Body of pancreas (tissue), 4 donors: ENCODE results near the gene PLEKHM2. TPM values are rescaled to one million over a fixed set of nuclear protein-coding genes. Genes with fewer than 3 reads are reported as not detected.

Experiments
- ATAC-seq: fragments of 150-250 bp; one replicate; pipeline ENCODE4 v1.9.1; 2016
- DNase-seq, 4 donors: peaks; one replicate each; pipeline ENCODE4 v3.0.0-alpha.2; 2019
- H3K27ac ChIP-seq, 4 donors: fragments of 200-600 bp; sonication (generic); 1 replicate in 3 of 4; 2 replicates in 1 of 4; pipeline versions ENCODE4 v1.5.1 to v1.6.1; 2016 to 2019; ENCODE audit warnings: mild to moderate bottlenecking in 1 of 4, mixed read lengths in 1 of 4, moderate library complexity in 1 of 4
- H3K27me3 ChIP-seq, 2 donors: fragments of 200-600 bp; sonication (generic); one replicate each; pipeline ENCODE4 v1.6.0; 2016; ENCODE audit warnings: mild to moderate bottlenecking in 1 of 2
- H3K36me3 ChIP-seq, 2 donors: fragments of 200-600 bp; sonication (generic); replicated peaks in 1 of 2; 2 replicates each; pipeline ENCODE4 v1.5.1; 2016; ENCODE audit warnings: low read depth in 2 of 2; ENCODE audit not compliant: insufficient read depth in 1 of 2
- H3K4me1 ChIP-seq: fragments of 200-600 bp; sonication (generic); one replicate; pipeline ENCODE4 v1.6.0; 2016
- H3K4me3 ChIP-seq, 2 donors: fragments of 200-600 bp; sonication (generic); 1 replicate in 1 of 2; 2 replicates in 1 of 2; pipeline ENCODE4 v1.5.1; 2016 to 2019
- H3K9me3 ChIP-seq, 3 donors: fragments of 200-600 bp; sonication (generic); 1 replicate in 2 of 3; 2 replicates in 1 of 3; pipeline ENCODE4 v1.5.1; 2016
- POLR2A ChIP-seq, 3 donors: fragments of 450-650 bp; IDR thresholded peaks; one replicate each; pipeline ENCODE4 v1.6.1; 2016; ENCODE audit warnings: antibody characterized with exemption in 3 of 3, mild to moderate bottlenecking in 2 of 3
- WGBS, 2 donors: methylation state at CpG; one replicate each; pipeline ENCODE4 v1.1.5; 2017; 5-methylcytosine and 5-hydroxymethylcytosine counted together
- intact Hi-C: fragments of 100-400 bp; cut with DNase I; formaldehyde crosslinking; loops from one replicate; pipeline ENCODE4 v1.15.1; 2023
- small RNA-seq: library from RNA; depleted of rRNA; stranded (forward); fragments of <200 nt; gene quantifications from one replicate; pipeline ENCODE3, GENCODE V24; 2016
- total RNA-seq, 2 donors: library from RNA; depleted of rRNA; stranded (reverse); fragments of >200 nt; gene quantifications; one replicate each; pipeline ENCODE4 v1.1.0, GENCODE V29; 2016
- TF ChIP-seq, protein P1 (sequence below), 7 experiments: fragments of 450-650 bp in 4 of 7; fragments of 200-600 bp in 3 of 7; sonication (generic) in 3 of 7; IDR thresholded peaks; one replicate each; pipeline ENCODE4 v1.5.1; 2016 to 2019; ENCODE audit warnings: antibody characterized with exemption in 7 of 7

The PLEKHM2 gene
- total RNA-seq, 2 donors from 2014 or later, result 18.1 to 31.6 TPM

DNA sequence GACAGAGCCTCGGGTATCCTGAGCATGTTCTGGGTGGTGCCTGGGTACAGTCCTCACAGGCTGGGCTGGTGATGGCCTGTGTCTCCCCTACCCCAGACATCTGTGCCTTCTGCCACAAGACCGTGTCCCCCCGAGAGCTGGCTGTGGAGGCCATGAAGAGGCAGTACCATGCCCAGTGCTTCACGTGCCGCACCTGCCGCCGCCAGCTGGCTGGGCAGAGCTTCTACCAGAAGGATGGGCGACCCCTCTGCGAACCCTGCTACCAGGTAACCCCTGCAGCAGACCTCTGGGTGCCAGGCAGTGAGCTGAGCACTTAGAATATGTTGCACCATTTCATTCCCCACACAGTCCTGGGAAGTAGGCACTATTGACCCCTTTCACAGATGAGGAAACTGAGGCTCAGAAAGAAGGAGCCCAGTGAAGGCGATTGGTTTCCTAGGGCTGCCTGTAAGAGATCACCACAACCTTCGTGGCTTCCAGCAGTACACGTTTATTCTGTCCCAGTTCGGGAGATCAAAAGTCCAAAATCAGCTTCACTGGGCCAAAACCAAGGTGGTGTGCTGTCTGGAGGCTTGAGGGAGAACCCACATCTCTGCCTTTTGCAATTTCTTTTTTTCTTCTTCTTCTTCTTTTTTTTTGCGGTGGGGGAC lies 86.3 kb downstream of the PLEKHM2 start:
- TF ChIP-seq, protein P1, sequence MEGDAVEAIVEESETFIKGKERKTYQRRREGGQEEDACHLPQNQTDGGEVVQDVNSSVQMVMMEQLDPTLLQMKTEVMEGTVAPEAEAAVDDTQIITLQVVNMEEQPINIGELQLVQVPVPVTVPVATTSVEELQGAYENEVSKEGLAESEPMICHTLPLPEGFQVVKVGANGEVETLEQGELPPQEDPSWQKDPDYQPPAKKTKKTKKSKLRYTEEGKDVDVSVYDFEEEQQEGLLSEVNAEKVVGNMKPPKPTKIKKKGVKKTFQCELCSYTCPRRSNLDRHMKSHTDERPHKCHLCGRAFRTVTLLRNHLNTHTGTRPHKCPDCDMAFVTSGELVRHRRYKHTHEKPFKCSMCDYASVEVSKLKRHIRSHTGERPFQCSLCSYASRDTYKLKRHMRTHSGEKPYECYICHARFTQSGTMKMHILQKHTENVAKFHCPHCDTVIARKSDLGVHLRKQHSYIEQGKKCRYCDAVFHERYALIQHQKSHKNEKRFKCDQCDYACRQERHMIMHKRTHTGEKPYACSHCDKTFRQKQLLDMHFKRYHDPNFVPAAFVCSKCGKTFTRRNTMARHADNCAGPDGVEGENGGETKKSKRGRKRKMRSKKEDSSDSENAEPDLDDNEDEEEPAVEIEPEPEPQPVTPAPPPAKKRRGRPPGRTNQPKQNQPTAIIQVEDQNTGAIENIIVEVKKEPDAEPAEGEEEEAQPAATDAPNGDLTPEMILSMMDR (IDR thresholded peaks at IDR 0.05), result no peak
- DNase-seq (no peak), ATAC-seq (no peak)
- Histone ChIP-seq H3K36me3 (peaks cover 0 to 9% of the 10 kb centered on the region in 2 donors), H3K27ac (no peak overlapping the region), H3K4me1 (peaks cover 8% of the 10 kb centered on the region), H3K4me3 (no peak overlapping the region), H3K9me3 (no peaks in the 10 kb centered on the region), H3K27me3 (no peaks in the 10 kb centered on the region)
- WGBS, 2 donors, result 93 to 95% methylated on average over 5 to 14 of the region's 14 CpGs
- intact Hi-C loops, result no loop called here

DNA sequence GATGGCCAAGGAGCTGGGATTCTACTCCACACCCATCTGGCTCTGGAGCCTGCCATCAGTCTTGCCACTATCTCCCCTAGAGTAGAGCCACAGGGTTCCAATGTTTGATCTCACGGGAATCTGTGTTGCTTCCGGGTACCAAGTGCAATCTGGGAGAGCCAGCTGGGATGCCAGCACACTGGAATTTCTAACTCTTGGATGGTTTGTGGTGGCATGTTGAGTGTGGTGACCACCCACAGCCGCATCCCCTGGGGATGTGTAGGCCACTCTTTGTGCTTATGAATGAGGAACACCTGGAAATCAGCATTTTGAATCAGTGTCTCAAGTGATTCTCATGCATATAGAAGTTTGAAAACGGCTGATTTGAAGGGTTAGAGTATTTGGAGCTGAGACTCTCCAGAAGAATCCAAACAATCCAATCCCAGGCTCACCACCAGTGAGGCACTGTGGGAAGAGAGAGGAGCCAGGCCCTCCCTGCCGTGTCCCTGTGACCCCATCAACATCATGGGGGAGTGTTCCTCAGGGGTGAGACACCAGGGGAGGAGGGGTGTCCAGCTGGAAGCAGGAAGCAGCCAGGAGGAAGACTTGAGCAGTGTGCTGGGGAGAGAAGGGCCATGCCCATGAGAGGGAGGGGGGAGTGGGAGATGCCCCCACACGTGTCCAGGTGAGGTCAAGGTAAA lies 87.9 kb downstream of the PLEKHM2 start:
- no peak for ATAC-seq
- peaks cover 0 to 11% of the 10 kb centered on the region in 2 donors for H3K36me3 ChIP-seq
- 81 to 84% methylated on average over 4 to 6 of the region's 6 CpGs for WGBS, 2 donors

DNA sequence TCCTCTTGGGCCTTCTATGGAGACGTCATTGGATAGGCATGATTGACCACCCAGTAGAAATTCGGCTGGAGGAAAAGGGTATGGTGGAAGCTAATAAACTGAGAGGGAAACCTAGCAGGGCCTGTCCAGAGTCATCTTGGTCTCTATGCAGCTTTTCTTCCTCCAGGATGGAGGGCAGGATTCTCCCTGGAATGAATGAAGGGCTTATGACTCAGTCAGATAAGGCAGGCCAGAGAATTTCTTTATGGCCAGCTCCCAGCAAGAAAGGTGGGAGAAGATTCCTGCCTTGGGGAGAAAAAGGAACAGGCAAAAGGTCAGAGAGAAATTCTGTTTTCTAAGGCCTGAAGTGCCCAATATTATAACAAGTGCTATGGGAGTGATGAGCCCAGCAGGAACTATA lies 91.6 kb downstream of the PLEKHM2 start:
- H3K9me3 ChIP-seq, result no peaks in the 10 kb centered on the region
- TF ChIP-seq, protein P1 (IDR thresholded peaks at IDR 0.05), result no peak
- no peak for TF ChIP-seq POLR2A (IDR thresholded peaks at IDR 0.05)

More for the DNA sequence above, 87.9 kb downstream of the PLEKHM2 start:
- no peaks in the 10 kb centered on the region for H3K27me3 ChIP-seq
- no peak overlapping the region for H3K4me3 ChIP-seq
- no peaks in the 10 kb centered on the region for H3K9me3 ChIP-seq
- TF ChIP-seq, protein P1 (IDR thresholded peaks at IDR 0.05), result no peak
- no peak for TF ChIP-seq POLR2A (IDR thresholded peaks at IDR 0.05)
- H3K4me1 ChIP-seq, result no peaks in the 10 kb centered on the region
- DNase-seq, result no peak
- intact Hi-C loops, result no loop called here
- H3K27ac ChIP-seq, result no peak overlapping the region

DNA sequence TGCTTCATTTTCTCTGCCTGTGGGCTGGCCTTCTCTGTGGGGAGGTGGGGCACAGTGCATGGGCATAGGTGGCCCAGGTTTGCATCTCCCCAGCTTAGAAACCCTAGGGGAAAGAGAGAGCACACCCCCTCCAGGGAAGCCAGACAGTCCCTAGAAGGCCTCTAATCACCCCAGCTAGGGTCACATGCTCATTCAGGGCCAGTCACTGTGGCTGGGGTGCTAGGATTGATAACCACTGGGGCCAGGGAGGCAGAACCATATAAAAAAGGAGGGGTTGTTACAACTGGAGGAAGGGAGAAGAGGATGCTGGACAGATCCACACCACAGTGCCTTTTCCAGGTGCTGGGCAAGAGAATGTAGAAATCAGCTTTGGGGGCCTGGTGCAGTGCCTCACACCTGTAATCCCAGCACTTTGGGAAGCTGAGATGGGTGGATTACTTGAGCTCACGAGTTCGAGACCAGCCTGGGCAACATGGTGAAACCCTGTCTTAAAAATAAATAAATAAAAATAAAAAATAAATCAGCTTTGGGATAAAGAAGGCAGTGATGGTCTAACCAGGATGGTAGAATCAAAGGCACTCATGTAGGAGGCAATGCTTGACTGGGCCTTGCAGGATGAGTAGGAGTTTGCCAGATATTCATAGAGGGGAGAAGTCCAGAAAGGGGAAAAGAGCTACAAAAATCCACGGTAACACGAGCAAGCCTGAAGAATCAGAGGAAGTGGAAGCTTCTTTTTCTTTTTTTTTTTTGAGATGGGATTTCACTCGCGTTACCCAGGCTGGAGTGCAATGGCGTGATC lies 94.0 kb downstream of the PLEKHM2 start:
- Histone ChIP-seq H3K36me3 (peaks cover 0 to 5% of the 10 kb centered on the region in 2 donors), H3K9me3 (no peaks in the 10 kb centered on the region), H3K27ac (no peak overlapping the region), H3K4me1 (peaks cover 22% of the 10 kb centered on the region), H3K27me3 (no peaks in the 10 kb centered on the region), H3K4me3 (no peak overlapping the region)
- 93% methylated on average over 7 of the region's 7 CpGs for WGBS, 2 donors
- no peak for DNase-seq
- TF ChIP-seq, protein P1 (IDR thresholded peaks at IDR 0.05), result no peak
- no peak for TF ChIP-seq POLR2A (IDR thresholded peaks at IDR 0.05)
- ATAC-seq, result no peak
- intact Hi-C loops, result no loop called here

More for the DNA sequence above, 91.6 kb downstream of the PLEKHM2 start:
- Histone ChIP-seq H3K27ac (no peak overlapping the region), H3K27me3 (no peaks in the 10 kb centered on the region), H3K4me1 (peaks cover 15% of the 10 kb centered on the region), H3K4me3 (no peak overlapping the region), H3K36me3 (peaks cover 0 to 10% of the 10 kb centered on the region in 2 donors)
- 90 to 100% methylated on average over 2 of the region's 2 CpGs for WGBS, 2 donors
- DNase-seq (no peak), ATAC-seq (no peak)
- intact Hi-C loops, result no loop called here

Small RNAs within 50 kb of the gene (small RNA-seq; reads per million reads assigned to genes)
- gene AL121992.2, result not detected

Other genes with a start within 250 kb of the PLEKHM2 start
- gene CTRC, start 245.9 kb upstream of the PLEKHM2 start, total RNA-seq, result over 10,000 TPM in 1 of 2 donors, 1,000 to 10,000 TPM in 1; 6,275 to 13,040 TPM
- over 10,000 TPM in 1 of 2 donors, 1,000 to 10,000 TPM in 1; 4,384 to 21,046 TPM for gene CELA2A, start 227.6 kb upstream of the PLEKHM2 start, total RNA-seq
- gene CELA2B, start 208.2 kb upstream of the PLEKHM2 start, total RNA-seq, result 1,000 to 10,000 TPM in 1 of 2 donors, 100 to 1,000 TPM in 1; 333 to 1,481 TPM
- gene CASP9, start 160.1 kb upstream of the PLEKHM2 start, total RNA-seq, result 10 to 100 TPM; 12.9 to 21.5 TPM
- 10 to 100 TPM; 11.9 to 12.5 TPM for gene DNAJC16, start 157.5 kb upstream of the PLEKHM2 start, total RNA-seq
- under 1 TPM; 0.33 to 0.52 TPM for gene AGMAT, start 99.3 kb upstream of the PLEKHM2 start, total RNA-seq
- gene DDI2, start 66.9 kb upstream of the PLEKHM2 start, total RNA-seq, result 10 to 100 TPM; 18.8 to 30.1 TPM
- gene SLC25A34, start 51.9 kb downstream of the PLEKHM2 start, total RNA-seq, result 1 to 10 TPM; 5.7 to 6.9 TPM
- gene TMEM82, start 58.2 kb downstream of the PLEKHM2 start, total RNA-seq, result not detected
- 10 to 100 TPM; 42.5 to 46.2 TPM for gene FBLIM1, start 74.5 kb downstream of the PLEKHM2 start, total RNA-seq
- gene UQCRHL, start 123.3 kb downstream of the PLEKHM2 start, total RNA-seq, result 1 to 10 TPM in 1 of 2 donors, under 1 TPM in 1; 0.66 to 1.0 TPM
- 10 to 100 TPM; 27.8 to 38.9 TPM for gene SPEN, start 163.4 kb downstream of the PLEKHM2 start, total RNA-seq